Keratinocyte (primary cell): ENCODE results near the gene LRRC4C.

Experiments used
- CTCF ChIP-seq, 3 experiments: IDR thresholded peaks in 1 of 3; conservative IDR thresholded peaks in 1 of 3; optimal IDR thresholded peaks in 1 of 3; 2 replicates in 2 of 3; 3 replicates in 1 of 3; pipeline versions ENCODE3 to v1.5.1; 2011; ENCODE audit warnings: low read length in 3 of 3, mild to moderate bottlenecking in 3 of 3, moderate library complexity in 2 of 3, control low read depth in 1 of 3, inconsistent platforms in 1 of 3; ENCODE audit not compliant: insufficient read depth in 2 of 3; ENCODE audit errors: extremely low read depth in 1 of 3
- EZH2 ChIP-seq: IDR thresholded peaks from one replicate; pipeline ENCODE4 v1.6.1; 2012; ENCODE audit warnings: inconsistent platforms, mild to moderate bottlenecking, low read length, moderate library complexity

- TF ChIP-seq CTCF (optimal IDR thresholded peaks at IDR 0.05 in 1 of 3, IDR thresholded peaks at IDR 0.05 in 1 of 3, conservative IDR thresholded peaks at IDR 0.05 in 1 of 3; ENCODE audit: extremely low read depth in 1 of 3, insufficient read depth in 2 of 3, low read length in 3 of 3) (no peak), EZH2 (no peak)
These were observed 1120.7 kb downstream of the LRRC4C start for GRCh38 chr11:40338739-40339138.
